ENCODE results near the gene RSPO4.

The RSPO4 gene

GRCh38 chr20:916125-916799, 85.8 kb downstream of the RSPO4 start, which contains the start of gene ANGPT4:
Gene ANGPT4, minus strand, starts transcription at chr20:916334. Its CDS starts 120 bp downstream, at chr20:916214.
- Histone ChIP-seq H3K4me1 (ENCODE audit: insufficient read depth, low read length) (peaks cover 9% of the 10 kb centered on the region), H3K9me3 (ENCODE audit: insufficient read depth, low read depth, low read length) (no peaks in the 10 kb centered on the region), H3K4me3 (ENCODE audit: low read length) (no peak within 1 kb of the TSS), H3K27ac (ENCODE audit: low read depth, low read length) (no peak within 1 kb of the TSS), H3K27me3 (ENCODE audit: insufficient read depth, low read length) (no peaks in the 10 kb centered on the region), H3K9ac (ENCODE audit: low read depth, low read length) (no peak within 1 kb of the TSS), H3K36me3 (ENCODE audit: insufficient read depth, low read length) (no peaks in the 10 kb centered on the region)
- 68% methylated on average over 18 of the region's 18 CpGs for WGBS

DNA sequence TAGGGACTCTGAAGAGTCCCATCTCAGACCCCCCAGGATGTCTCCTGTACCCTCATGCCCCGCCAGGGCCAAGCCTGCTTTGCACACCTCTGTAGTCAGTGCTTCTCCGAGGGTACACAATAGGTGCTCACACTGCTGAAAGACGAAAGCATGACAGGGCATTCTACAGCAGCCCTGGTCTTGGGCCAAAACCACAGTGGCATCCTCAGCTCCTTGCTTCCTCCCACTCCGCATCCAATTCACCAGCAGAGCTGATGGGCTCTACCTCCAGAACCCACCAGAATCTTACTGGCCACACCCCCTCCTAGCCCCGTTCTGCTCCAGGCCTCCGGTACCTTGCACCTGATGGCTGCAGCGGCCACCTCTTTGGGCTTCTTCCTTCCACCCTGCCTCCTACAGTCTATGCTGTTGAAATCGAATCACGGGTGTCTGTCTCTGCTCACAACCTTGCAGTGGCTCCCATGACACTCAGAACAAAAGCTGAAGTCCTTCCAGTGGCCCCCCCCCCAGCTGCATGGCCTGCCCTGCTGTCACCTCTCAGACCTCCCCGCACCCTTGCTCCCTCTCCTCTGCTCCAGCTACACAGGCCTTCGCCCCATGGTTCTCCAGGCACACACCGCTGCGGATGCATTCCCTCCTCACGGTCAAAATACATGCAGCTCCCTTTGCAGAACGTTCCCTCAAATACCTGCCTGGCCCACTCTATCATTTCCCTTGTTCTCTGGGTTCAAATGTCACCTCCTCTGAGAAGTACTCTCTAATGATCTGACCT, 87.2 kb downstream of the RSPO4 start:
- peaks cover 9% of the 10 kb centered on the region for H3K4me1 ChIP-seq (ENCODE audit: insufficient read depth, low read length)
- no peak overlapping the region for H3K4me3 ChIP-seq (ENCODE audit: low read length)
- no peak overlapping the region for H3K9ac ChIP-seq (ENCODE audit: low read depth, low read length)
- no peaks in the 10 kb centered on the region for H3K9me3 ChIP-seq (ENCODE audit: insufficient read depth, low read depth, low read length)
- no peak overlapping the region for H3K27ac ChIP-seq (ENCODE audit: low read depth, low read length)
- no peaks in the 10 kb centered on the region for H3K36me3 ChIP-seq (ENCODE audit: insufficient read depth, low read length)
- WGBS: 88% methylated on average over 15 of the region's 15 CpGs
- H3K27me3 ChIP-seq (ENCODE audit: insufficient read depth, low read length): no peaks in the 10 kb centered on the region

DNA sequence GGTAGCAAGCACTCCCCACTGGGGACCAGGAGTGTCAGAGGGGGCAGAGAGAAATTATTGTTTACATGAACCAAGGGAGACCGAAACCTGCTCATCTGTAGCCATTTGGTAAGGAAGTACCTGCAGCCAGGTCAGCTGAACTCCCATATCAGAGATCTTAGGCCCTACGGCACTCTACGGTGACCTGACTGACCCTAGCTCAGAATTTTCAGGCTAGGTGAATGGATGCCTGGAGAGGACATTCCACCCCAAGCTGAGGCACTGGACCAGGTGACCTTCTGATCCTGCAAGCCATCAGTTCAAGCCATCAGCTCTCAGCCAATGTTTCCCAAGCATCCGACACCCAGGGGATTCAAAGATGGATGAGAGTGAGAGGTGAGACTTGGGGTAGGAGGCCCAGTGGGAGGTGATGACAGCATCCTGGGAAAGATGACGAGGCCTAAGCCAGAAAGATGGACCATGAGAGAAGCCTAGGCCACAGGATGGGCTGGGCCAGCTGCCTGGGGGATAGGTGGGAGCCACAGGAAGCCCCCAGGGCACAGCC, 88.7 kb downstream of the RSPO4 start:
- H3K4me1 ChIP-seq (ENCODE audit: insufficient read depth, low read length): peaks cover 9% of the 10 kb centered on the region
- no peak overlapping the region for H3K9ac ChIP-seq (ENCODE audit: low read depth, low read length)
- H3K4me3 ChIP-seq (ENCODE audit: low read length): no peak overlapping the region
- WGBS: 91% methylated on average over 5 of the region's 5 CpGs
- H3K27ac ChIP-seq (ENCODE audit: low read depth, low read length): no peak overlapping the region
- no peaks in the 10 kb centered on the region for H3K36me3 ChIP-seq (ENCODE audit: insufficient read depth, low read length)
- H3K27me3 ChIP-seq (ENCODE audit: insufficient read depth, low read length): no peaks in the 10 kb centered on the region
- H3K9me3 ChIP-seq (ENCODE audit: insufficient read depth, low read depth, low read length): no peaks in the 10 kb centered on the region

DNA sequence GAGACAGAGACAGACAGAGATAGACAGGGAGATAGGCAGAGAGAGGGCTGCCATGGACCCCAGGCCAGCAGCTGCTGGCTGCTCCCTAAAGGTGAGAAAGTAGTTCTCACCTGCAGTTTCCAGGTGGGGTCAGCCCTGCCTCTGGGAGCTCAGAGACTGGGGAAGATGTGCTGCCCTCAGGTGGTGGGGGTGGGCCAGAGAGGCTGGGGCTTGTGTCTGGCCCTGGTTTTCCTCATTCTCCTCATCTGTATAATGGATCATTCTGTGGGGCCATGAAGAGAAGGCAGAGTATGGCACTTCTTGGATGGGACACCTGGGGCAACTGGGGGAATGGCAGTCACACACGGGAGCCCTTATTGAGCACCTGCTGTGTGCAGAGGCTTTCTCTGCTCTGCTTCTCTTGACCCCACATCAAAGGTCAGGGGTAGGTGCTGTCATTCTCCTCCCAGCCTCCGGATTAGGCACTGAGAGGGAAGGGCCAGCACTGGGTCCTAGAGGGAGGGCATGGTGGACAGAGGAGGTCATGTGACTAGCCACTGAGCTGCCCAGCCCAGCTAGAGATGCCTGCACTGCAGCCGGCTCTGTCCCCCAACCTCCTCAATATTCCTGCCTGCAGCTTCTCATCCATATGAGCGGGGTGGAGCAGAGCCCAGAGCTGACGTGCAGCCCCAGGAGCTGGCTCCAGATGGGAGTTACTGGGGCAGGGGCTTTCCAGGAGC, 90.1 kb downstream of the RSPO4 start:
- Histone ChIP-seq H3K36me3 (ENCODE audit: insufficient read depth, low read length) (no peaks in the 10 kb centered on the region), H3K27me3 (ENCODE audit: insufficient read depth, low read length) (no peaks in the 10 kb centered on the region), H3K9me3 (ENCODE audit: insufficient read depth, low read depth, low read length) (no peaks in the 10 kb centered on the region), H3K27ac (ENCODE audit: low read depth, low read length) (no peak overlapping the region), H3K4me1 (ENCODE audit: insufficient read depth, low read length) (peaks cover 9% of the 10 kb centered on the region), H3K4me3 (ENCODE audit: low read length) (no peak overlapping the region), H3K9ac (ENCODE audit: low read depth, low read length) (no peak overlapping the region)
- WGBS: 72% methylated on average over 5 of the region's 5 CpGs

DNA sequence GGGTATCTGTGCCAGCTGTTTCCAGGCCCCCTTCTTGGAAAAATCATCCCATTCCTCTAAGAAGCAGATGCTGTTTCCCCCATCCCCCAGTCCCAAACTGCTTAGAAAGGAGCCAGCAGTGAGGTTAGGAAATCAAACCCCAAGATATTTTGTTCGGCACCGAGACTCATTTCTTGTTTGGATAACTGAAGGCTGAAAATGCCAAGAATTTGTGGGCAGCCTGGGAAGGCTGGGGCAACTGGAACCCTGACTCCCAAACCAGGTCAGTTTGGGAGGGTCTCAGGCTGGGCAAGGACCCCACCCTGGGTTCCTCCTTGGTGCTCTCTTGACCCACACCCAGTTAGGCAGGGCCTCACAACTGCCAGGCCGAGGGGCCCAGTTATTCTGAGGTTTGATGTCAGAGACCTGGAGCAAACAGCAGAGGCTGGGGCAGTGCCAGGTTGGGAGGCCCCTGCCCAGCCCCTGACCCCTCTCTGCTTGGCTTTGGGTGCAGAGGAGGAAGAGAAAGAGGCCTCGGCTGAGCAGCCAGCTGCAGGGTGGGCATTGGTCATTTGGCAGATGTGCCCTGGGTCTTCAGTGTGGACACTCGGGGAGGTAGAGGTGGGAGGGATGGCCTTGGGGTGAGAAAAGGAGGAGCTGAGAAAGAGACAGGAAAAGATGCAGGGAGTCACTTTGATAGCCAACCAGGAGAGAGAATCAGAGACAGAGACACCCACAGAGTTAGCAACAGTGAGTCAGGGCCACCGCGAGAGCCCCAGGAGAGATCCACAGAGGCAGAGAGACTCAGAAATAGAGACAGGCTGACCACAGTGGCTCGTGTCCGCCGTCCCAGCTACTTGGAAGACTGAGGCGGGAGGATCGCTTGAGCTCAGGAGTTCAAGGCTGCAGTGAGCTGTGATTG, 91.0 kb downstream of the RSPO4 start:
- no peak overlapping the region for H3K4me3 ChIP-seq (ENCODE audit: low read length)
- no peak overlapping the region for H3K9ac ChIP-seq (ENCODE audit: low read depth, low read length)
- no peak overlapping the region for H3K27ac ChIP-seq (ENCODE audit: low read depth, low read length)
- H3K4me1 ChIP-seq (ENCODE audit: insufficient read depth, low read length): peaks cover 5% of the 10 kb centered on the region; the same call in 1 of the 2 replicates
- H3K9me3 ChIP-seq (ENCODE audit: insufficient read depth, low read depth, low read length): no peaks in the 10 kb centered on the region
- 86% methylated on average over 12 of the region's 12 CpGs for WGBS
- H3K36me3 ChIP-seq (ENCODE audit: insufficient read depth, low read length): no peaks in the 10 kb centered on the region
- H3K27me3 ChIP-seq (ENCODE audit: insufficient read depth, low read length): no peaks in the 10 kb centered on the region

GRCh38 chr20:910132-910869, 91.8 kb downstream of the RSPO4 start:
- H3K4me1 ChIP-seq (ENCODE audit: insufficient read depth, low read length): no peaks in the 10 kb centered on the region
- no peak overlapping the region for H3K27ac ChIP-seq (ENCODE audit: low read depth, low read length)
- no peak overlapping the region for H3K4me3 ChIP-seq (ENCODE audit: low read length)
- 88% methylated on average over 9 of the region's 9 CpGs for WGBS
- H3K9ac ChIP-seq (ENCODE audit: low read depth, low read length): no peak overlapping the region
- H3K9me3 ChIP-seq (ENCODE audit: insufficient read depth, low read depth, low read length): no peaks in the 10 kb centered on the region
- no peaks in the 10 kb centered on the region for H3K36me3 ChIP-seq (ENCODE audit: insufficient read depth, low read length)
- no peaks in the 10 kb centered on the region for H3K27me3 ChIP-seq (ENCODE audit: insufficient read depth, low read length)

DNA sequence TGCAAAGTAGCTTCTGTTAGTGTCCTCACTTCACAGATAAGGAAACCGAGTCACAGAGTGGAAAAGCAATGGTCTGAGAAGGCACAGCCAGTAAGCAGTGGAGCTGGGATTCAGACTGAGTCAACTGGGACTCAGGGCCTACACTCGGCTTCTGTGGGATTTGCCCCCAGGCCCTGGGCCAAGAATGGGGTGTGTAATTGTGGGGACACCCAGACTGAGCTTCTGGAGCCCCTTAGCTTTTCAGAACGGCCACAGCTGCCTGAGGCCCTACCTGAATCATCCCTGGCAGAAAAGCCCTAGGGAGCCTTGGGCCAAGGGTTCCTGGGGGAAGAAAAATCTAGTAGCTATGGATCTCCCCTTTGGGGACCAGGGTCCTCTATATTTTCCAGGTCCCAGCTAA, 92.5 kb downstream of the RSPO4 start:
- WGBS: 86% methylated on average over 3 of the region's 3 CpGs
- Histone ChIP-seq H3K36me3 (ENCODE audit: insufficient read depth, low read length) (no peaks in the 10 kb centered on the region), H3K27ac (ENCODE audit: low read depth, low read length) (no peak overlapping the region), H3K4me3 (ENCODE audit: low read length) (no peak overlapping the region), H3K9ac (ENCODE audit: low read depth, low read length) (no peak overlapping the region), H3K9me3 (ENCODE audit: insufficient read depth, low read depth, low read length) (no peaks in the 10 kb centered on the region), H3K4me1 (ENCODE audit: insufficient read depth, low read length) (no peaks in the 10 kb centered on the region), H3K27me3 (ENCODE audit: insufficient read depth, low read length) (no peaks in the 10 kb centered on the region)

Data from HUES64 (cell line).